ENCODE data around the gene VSTM4.

DNA sequence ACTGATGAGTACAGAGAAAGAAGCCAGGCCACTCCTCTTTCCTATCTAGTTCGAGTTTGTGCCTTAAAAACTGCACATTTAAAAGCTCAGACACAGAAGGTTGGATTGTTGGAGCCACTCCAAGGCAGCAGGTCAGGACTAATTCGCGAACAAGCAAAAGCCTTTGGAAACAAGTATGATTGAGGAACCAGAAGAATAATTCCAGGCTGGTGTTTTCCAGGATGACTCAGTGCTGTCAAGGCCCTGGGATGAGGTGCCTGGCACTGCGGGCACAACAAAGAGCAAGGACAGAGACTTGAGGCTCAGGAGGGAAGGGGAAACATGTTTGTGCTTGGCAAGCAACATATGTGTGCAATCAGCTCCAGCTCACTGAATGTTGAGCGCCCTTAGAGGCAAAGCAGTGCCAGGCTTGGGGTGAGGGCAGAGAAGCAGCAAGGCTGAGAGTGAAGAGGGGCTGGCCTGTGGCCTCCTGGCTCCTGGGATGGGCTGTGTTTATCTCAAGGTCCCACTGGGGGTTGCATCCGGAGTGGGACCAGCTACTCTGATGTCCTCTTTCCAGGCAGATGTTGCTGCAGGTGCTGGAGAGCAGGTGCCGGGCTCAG is 44.1 kb downstream of the VSTM4 start:
- TF ChIP-seq, protein P1, sequence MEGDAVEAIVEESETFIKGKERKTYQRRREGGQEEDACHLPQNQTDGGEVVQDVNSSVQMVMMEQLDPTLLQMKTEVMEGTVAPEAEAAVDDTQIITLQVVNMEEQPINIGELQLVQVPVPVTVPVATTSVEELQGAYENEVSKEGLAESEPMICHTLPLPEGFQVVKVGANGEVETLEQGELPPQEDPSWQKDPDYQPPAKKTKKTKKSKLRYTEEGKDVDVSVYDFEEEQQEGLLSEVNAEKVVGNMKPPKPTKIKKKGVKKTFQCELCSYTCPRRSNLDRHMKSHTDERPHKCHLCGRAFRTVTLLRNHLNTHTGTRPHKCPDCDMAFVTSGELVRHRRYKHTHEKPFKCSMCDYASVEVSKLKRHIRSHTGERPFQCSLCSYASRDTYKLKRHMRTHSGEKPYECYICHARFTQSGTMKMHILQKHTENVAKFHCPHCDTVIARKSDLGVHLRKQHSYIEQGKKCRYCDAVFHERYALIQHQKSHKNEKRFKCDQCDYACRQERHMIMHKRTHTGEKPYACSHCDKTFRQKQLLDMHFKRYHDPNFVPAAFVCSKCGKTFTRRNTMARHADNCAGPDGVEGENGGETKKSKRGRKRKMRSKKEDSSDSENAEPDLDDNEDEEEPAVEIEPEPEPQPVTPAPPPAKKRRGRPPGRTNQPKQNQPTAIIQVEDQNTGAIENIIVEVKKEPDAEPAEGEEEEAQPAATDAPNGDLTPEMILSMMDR (IDR thresholded peaks at IDR 0.05) = no peak
- no peak for TF ChIP-seq POLR2A (IDR thresholded peaks at IDR 0.05)

All from ovary (tissue), 3 donors.